Measurements from ENCODE around the gene CCSER2. TPM values are rescaled to one million over a fixed set of nuclear protein-coding genes. Genes with fewer than 3 reads are reported as not detected.
"Not testable (repeated sequence)": the region's sequence is repeated elsewhere in the genome, so short reads cannot be mapped to it uniquely, and the experiment has no call there.

Gene CCSER2
- total RNA-seq, 2 donors from 2014 or later, result 73.1 to 74.1 TPM

DNA sequence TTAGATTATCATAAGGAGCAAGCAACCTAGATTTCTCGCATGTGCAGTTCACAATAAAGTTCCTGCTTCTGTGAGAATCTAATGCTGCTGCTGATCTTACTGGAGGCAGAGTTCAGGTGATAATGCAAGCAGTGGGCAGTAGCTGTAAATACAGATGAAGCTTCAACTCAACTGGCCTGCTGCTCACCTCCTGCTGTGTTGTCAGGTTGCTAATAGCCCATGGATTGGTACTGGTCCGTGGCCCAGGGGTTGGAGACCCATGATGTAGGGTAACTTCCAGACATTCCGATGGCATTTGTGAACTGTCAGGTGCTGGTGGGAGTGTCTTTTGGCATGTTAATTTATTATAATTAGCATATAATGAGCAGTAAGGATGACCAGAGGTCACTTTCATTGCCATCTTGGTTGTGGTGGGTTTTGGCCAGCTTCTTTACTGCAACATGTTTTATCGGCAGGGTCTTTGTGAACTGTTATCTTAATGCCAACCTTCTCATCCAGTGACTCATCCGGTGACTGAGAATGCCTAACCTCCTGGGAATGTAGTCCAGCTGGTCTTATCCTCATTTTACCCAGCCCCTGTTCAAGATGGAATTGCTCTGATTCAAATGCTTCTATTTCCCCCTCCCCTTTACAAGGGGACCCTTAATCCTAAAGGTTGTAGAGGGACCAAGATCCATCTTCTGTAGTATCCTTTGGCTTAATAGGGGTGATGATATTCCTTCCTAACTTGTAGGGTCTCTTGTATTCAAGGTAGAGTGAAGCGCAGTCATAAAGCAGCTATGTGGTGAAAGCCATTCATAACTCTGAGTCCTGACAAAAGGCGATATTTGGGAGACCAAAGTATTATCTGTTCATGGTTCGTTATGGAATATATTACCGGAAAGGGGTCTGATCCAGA is 165.8 kb downstream of the CCSER2 start:
- Mint-ChIP-seq H3K9me3 (no peaks in the 10 kb centered on the region), H3K27ac (no peak overlapping the region), H3K36me3 (peaks cover 10 to 11% of the 10 kb centered on the region in 2 donors)
- ATAC-seq (no peak), DNase-seq (ENCODE audit: low spot score in 2 of 2) (no peak)

- DNase-seq (ENCODE audit: low spot score in 2 of 2), result no peak
- H3K9me3 Mint-ChIP-seq, result no peaks in the 10 kb centered on the region
- no peak for ATAC-seq
- peaks cover 10% of the 10 kb centered on the region in 2 donors for H3K36me3 Mint-ChIP-seq
- H3K27ac Mint-ChIP-seq, result no peak overlapping the region
These were observed 166.4 kb downstream of the CCSER2 start for GRCh38 chr10:84494849-84495180.

- H3K27ac Mint-ChIP-seq, result no peak overlapping the region
- H3K36me3 Mint-ChIP-seq, result no peaks in the 10 kb centered on the region
- ATAC-seq (no peak), DNase-seq (ENCODE audit: low spot score in 2 of 2) (no peak)
- H3K9me3 Mint-ChIP-seq, result no peaks in the 10 kb centered on the region
These were observed 169.6 kb downstream of the CCSER2 start for GRCh38 chr10:84497978-84498377.

- not testable (repeated sequence) for H3K36me3 Mint-ChIP-seq; H3K9me3 Mint-ChIP-seq; DNase-seq (ENCODE audit: low spot score in 2 of 2); ATAC-seq; H3K27ac Mint-ChIP-seq
These were observed 170.7 kb downstream of the CCSER2 start for GRCh38 chr10:84499039-84499438.

GRCh38 chr10:84499846-84500245 is 171.5 kb downstream of the CCSER2 start:
- peak overlapping the region in 1 of 2 donors; percentile 27 for H3K27ac Mint-ChIP-seq
- DNase-seq (ENCODE audit: low spot score in 2 of 2) (no peak), ATAC-seq (no peak)
- H3K9me3 Mint-ChIP-seq, result no peaks in the 10 kb centered on the region
- no peaks in the 10 kb centered on the region for H3K36me3 Mint-ChIP-seq

DNA sequence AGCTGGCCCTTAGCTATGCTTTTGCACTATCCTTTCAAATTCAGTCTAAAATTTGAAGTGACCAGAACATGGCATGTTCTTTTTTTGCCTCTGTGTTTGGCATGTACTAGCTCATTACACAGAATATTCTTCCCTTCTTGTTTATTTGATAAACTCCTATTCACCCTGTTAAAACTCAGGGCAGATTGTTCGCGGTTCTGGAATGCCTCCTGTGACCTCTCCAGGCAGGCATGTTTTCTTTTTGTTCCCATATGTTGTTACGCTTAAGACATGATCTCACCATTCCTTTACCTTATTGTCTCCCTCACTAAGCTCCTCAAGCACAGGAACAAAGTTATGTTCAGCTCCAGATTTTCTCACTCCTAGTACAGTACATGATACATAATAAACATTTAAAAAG is 181.7 kb downstream of the CCSER2 start:
- H3K27ac Mint-ChIP-seq, result no peak overlapping the region
- ATAC-seq (no peak), DNase-seq (ENCODE audit: low spot score in 2 of 2) (no peak)
- H3K36me3 Mint-ChIP-seq, result peaks cover 15 to 16% of the 10 kb centered on the region in 2 donors
- no peaks in the 10 kb centered on the region for H3K9me3 Mint-ChIP-seq

DNA sequence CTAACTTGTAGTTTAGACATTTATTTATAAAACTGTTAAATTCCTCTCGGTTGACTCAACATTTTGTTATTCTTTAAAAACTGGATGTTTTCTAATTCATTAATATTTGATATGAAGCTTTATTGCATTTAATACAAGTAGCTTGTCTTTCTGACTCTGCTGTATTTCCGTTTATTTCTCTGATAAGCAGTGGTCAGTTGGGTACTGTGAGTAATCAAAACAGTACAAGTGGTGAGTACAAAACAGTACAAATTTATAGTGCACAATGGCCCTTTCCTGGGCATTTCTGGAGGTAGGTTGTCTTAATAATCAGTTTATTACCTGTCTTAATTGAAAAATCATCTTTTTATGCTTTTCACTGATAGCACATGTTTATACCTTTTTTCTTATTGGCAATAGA is 182.7 kb downstream of the CCSER2 start:
- DNase-seq (ENCODE audit: low spot score in 2 of 2) (no peak), ATAC-seq (no peak)
- Mint-ChIP-seq H3K27ac (no peak overlapping the region), H3K9me3 (no peaks in the 10 kb centered on the region), H3K36me3 (peaks cover 15 to 16% of the 10 kb centered on the region in 2 donors)

GRCh38 chr10:84511709-84512285 is 183.4 kb downstream of the CCSER2 start:
- no peak overlapping the region for H3K27ac Mint-ChIP-seq
- no peak for ATAC-seq
- no peak for DNase-seq (ENCODE audit: low spot score in 2 of 2)
- no peaks in the 10 kb centered on the region for H3K9me3 Mint-ChIP-seq
- peaks cover 15 to 16% of the 10 kb centered on the region in 2 donors for H3K36me3 Mint-ChIP-seq

DNA sequence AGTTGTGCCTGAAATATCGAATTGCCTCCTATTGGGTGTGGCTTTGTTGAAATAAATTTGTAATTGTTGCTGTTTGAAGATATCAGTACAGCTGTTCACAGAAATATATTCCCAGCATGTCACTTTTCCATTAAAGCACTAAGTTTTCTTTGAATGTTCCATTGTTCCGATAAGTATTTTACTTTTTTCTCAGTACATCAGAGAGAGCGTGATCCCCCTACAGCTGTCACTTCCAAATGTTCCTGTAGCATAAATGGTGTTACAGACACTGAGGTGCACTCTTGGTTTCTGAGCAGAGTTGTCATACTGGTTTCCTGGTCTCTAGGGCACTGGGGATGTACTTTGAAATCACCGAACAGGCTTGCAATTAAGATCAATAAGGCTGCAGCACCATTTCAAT is 189.2 kb downstream of the CCSER2 start:
- no peak for DNase-seq (ENCODE audit: low spot score in 2 of 2)
- no peak overlapping the region for H3K27ac Mint-ChIP-seq
- peaks cover 15 to 16% of the 10 kb centered on the region in 2 donors for H3K36me3 Mint-ChIP-seq

DNA sequence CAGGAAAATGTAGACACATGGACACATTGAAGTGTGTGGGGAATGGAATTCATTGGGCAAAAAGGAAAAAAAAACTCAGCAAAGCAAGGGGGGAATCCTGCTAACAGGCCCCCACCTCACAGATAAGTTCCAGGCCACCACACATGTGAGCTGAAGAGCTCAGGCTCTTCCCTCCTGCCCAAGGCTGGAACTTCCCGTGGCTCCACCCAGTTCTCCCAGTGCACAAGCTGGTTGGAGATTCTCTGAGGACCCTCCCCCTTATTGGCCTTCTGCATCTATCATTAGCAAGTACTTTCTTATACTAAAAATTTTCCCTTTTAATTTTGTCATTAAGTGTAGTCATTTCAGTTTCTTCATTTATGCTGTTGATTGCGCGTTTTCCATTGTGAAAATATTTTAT is 190.8 kb downstream of the CCSER2 start:
- H3K9me3 Mint-ChIP-seq, result no peaks in the 10 kb centered on the region
- ATAC-seq (no peak), DNase-seq (ENCODE audit: low spot score in 2 of 2) (no peak)
- H3K27ac Mint-ChIP-seq, result no peak overlapping the region
- H3K36me3 Mint-ChIP-seq, result peaks cover 3 to 5% of the 10 kb centered on the region in 2 donors

More for the DNA sequence above, 189.2 kb downstream of the CCSER2 start:
- no peak for ATAC-seq
- no peaks in the 10 kb centered on the region for H3K9me3 Mint-ChIP-seq

DNA sequence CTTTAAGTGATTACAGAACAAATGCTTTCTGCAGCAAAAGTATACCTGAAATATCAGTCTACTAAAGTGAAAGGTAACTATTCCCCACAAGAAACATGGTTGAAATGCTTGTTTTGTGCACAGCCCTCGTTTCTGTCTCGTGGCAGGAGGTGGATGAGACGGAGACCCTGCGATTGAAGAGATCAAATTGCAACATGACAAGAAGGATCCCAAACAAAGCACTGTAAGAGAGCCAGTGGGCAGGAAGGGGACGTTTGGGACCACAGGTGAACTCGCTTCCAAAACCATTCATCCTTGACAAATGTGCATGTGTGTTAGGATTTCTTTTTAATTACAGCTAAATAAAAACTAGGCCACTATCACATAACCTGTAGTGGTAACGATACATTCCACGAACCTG is 192.6 kb downstream of the CCSER2 start:
- Mint-ChIP-seq H3K36me3 (peaks cover 13 to 14% of the 10 kb centered on the region in 2 donors), H3K9me3 (peaks cover 10 to 12% of the 10 kb centered on the region in 2 donors), H3K27ac (no peak overlapping the region)
- ATAC-seq, result no peak
- DNase-seq (ENCODE audit: low spot score in 2 of 2), result no peak

DNA sequence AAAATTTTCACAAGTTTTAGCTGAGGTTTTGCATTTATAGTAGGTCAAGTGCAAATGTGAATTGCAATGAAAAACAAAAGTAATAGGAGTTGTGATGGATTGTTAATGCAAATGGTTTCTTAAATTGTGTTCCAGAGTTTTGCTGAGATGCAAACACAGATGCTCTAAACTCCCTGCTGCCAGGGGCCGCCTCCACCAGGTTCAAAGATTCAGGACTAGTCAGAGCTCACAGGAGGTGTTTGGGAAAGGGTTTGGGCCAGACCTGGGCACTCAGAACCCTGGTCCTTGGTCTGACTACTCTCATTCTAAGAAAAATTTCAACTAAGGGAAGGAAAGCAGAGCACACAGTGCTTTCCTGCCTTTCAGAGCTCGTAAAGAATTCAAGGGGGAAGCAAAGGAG is 193.1 kb downstream of the CCSER2 start:
- H3K36me3 Mint-ChIP-seq, result peaks cover 16 to 19% of the 10 kb centered on the region in 2 donors
- DNase-seq (ENCODE audit: low spot score in 2 of 2), result no peak
- no peak for ATAC-seq
- H3K9me3 Mint-ChIP-seq, result peaks cover 12 to 16% of the 10 kb centered on the region in 2 donors
- H3K27ac Mint-ChIP-seq, result no peak overlapping the region

DNA sequence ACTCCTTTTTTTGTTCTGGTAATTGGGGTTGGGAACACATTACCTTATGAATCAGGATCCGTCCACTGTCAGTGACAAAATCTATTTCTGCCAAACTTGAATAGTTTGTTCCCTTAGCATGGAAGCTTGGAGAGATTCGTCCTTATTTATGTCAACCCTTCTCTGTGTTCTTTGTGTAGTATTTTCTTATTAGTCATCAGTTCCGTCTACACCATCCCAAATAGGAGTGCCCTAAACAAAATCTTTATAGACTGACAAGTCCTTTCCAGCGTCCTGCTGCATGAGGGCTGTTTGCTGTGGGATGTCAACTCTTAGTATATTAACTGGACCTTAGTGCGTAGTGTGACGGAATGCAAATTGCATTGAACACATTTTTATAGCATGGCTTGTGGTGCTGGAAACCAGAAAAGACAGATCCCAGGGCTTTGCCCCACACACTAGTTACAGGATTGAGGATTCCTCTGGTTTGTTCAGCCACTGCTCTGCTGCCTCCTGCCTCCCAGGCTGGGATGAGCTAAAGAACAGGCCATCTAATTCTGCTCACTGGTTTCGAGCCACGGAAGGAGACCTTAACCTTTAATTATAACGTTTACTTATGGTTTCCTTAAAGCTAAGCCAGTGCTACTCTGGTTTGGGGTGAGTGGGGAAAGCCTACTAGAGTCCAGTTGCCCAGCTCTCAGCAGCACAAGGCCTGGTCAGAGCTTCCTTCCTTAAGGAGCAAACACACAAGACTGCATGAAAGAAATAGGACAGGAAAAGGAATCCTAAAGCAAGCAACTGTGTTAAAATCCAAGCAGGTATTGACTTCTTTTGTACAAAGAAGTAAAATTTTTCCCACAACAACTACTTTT is 194.4 kb downstream of the CCSER2 start:
- ATAC-seq, result peak in 1 of 2 donors; percentile 13

DNA sequence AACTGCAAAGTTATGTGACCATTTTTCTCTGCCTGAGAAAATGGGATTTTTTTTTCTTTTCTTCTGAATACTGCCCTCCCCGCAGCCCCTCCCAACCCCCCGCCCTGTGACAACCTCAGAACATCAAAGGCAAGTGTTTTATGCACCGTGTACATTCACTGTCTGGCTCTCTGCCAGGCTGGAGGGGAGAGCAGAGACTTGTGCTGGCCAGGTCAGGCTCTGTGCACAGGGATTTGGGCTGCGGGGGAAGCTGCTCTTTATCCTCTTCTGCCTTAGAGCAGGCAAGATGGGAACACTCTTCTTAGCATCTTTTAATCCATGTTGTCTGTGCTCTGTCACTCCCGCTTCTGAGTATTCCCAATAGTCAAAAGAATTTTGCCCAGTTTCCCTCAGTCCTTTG is 195.1 kb downstream of the CCSER2 start:
- Mint-ChIP-seq H3K36me3 (peaks cover 16 to 19% of the 10 kb centered on the region in 2 donors), H3K27ac (peak overlapping the region in 1 of 2 donors; percentile 1), H3K9me3 (peaks cover 12 to 16% of the 10 kb centered on the region in 2 donors)
- DNase-seq (ENCODE audit: low spot score in 2 of 2), result no peak
- no peak for ATAC-seq

More for the DNA sequence above, 194.4 kb downstream of the CCSER2 start:
- H3K36me3 Mint-ChIP-seq, result peaks cover 16 to 19% of the 10 kb centered on the region in 2 donors
- peak overlapping the region in 1 of 2 donors; percentile 1 for H3K27ac Mint-ChIP-seq
- peaks cover 12 to 16% of the 10 kb centered on the region in 2 donors for H3K9me3 Mint-ChIP-seq
- DNase-seq (ENCODE audit: low spot score in 2 of 2), result no peak

- H3K27ac Mint-ChIP-seq, result peak overlapping the region in 1 of 2 donors; percentile 46
- H3K36me3 Mint-ChIP-seq, result peaks cover 16 to 19% of the 10 kb centered on the region in 2 donors
- no peak for DNase-seq (ENCODE audit: low spot score in 2 of 2)
- ATAC-seq, result no peak
- H3K9me3 Mint-ChIP-seq, result peaks cover 12 to 16% of the 10 kb centered on the region in 2 donors
These were observed 196.0 kb downstream of the CCSER2 start for GRCh38 chr10:84524435-84524834.

- no peak for DNase-seq (ENCODE audit: low spot score in 2 of 2)
- peak overlapping the region in 1 of 2 donors; percentile 46 for H3K27ac Mint-ChIP-seq
These were observed 196.9 kb downstream of the CCSER2 start for GRCh38 chr10:84525120-84525806.

More at GRCh38 chr10:84525120-84525806, 196.9 kb downstream of the CCSER2 start:
- peaks cover 12 to 16% of the 10 kb centered on the region in 2 donors for H3K9me3 Mint-ChIP-seq
- H3K36me3 Mint-ChIP-seq, result peaks cover 16 to 19% of the 10 kb centered on the region in 2 donors
- ATAC-seq, result no peak

Data from activated naive CD4-positive, alpha-beta T cell treated with anti-CD3 and anti-CD28 coated beads, Interleukin-2, amount 50 U/mL, for 72 hours (primary cell).